OCI-LY1 (cell line): ENCODE data around the gene CCDC102B.

Experiments used
- EZH2 ChIP-seq: fragments of 200-600 bp; sonication (generic), shearing (Covaris generic); IDR thresholded peaks from 2 replicates; pipeline ENCODE4 v1.8.0; 2017; ENCODE audit warnings: borderline replicate concordance, mixed run types, mild to moderate bottlenecking, antibody characterized with exemption, low read length, moderate library complexity, mixed read lengths
- TF ChIP-seq, protein P1 (sequence below): fragments of 200-600 bp; sonication (generic), shearing (Covaris generic); IDR thresholded peaks from 2 replicates; pipeline ENCODE4 v1.5.1; 2017; ENCODE audit warnings: mild to moderate bottlenecking, antibody characterized with exemption, low read length, moderate library complexity, mixed read lengths

DNA sequence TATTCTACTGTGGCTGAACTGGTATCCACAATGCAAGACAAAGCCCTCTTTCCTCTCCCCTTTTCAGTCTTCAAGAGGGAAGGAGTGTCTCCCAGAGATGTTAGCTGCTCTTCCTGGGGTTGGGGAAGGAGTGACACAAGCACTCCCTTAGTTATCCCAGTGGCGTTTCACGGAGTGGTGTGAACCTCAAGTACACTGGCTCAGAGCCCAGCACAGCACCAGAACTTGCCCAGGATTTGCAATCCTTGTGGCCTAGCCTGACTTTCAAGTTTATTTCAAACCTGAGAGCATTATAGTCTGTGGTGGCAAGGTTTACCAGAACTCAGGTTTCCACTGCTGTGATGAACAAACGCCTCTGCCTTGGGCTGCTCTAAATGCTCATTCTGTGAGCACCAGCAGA, 162.5 kb downstream of the CCDC102B start:
- TF ChIP-seq, protein P1, sequence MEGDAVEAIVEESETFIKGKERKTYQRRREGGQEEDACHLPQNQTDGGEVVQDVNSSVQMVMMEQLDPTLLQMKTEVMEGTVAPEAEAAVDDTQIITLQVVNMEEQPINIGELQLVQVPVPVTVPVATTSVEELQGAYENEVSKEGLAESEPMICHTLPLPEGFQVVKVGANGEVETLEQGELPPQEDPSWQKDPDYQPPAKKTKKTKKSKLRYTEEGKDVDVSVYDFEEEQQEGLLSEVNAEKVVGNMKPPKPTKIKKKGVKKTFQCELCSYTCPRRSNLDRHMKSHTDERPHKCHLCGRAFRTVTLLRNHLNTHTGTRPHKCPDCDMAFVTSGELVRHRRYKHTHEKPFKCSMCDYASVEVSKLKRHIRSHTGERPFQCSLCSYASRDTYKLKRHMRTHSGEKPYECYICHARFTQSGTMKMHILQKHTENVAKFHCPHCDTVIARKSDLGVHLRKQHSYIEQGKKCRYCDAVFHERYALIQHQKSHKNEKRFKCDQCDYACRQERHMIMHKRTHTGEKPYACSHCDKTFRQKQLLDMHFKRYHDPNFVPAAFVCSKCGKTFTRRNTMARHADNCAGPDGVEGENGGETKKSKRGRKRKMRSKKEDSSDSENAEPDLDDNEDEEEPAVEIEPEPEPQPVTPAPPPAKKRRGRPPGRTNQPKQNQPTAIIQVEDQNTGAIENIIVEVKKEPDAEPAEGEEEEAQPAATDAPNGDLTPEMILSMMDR = no peak
- TF ChIP-seq EZH2 = no peak
